H1 (cell line): ENCODE results near the gene PCDHGB5. TPM values are rescaled to one million over a fixed set of nuclear protein-coding genes. Genes with fewer than 3 reads are reported as not detected.

Experiments
- CTCF ChIA-PET: fragments of 300-600 bp; sonication (Branson Sonifier 250); formaldehyde crosslinking; loops from one replicate; lab custom pipeline; 2021; ENCODE audit not compliant: partially characterized antibody; lab: Charles Lee
- POLR2A ChIA-PET: fragments of 300-600 bp; sonication (Branson Sonifier 250); formaldehyde crosslinking; loops from one replicate; lab custom pipeline; 2021; ENCODE audit warnings: inconsistent platforms; ENCODE audit not compliant: partially characterized antibody; lab: Charles Lee
- DNase-seq, 2 experiments: peaks; one replicate each; pipeline versions ENCODE4 v3.0.0 to v3.0.0-alpha.2; 2010 to 2022; ENCODE audit warnings: low spot score in 2 of 2, low read depth in 1 of 2, mixed read lengths in 1 of 2
- FAIRE-seq: peaks from 2 replicates; lab custom pipeline; 2011; peaks lifted over from hg19 to GRCh38; lab: Jason Lieb, UNC
- H2AFZ ChIP-seq: 2 replicates; pipeline ENCODE4 v1.8.1; 2012; ENCODE audit warnings: low read length, inconsistent platforms
- H2AK5ac ChIP-seq: 2 replicates; pipeline ENCODE4 v1.6.1; 2013; ENCODE audit warnings: low read depth, low read length
- H2BK120ac ChIP-seq: replicated peaks from 2 replicates; pipeline ENCODE3; 2013; ENCODE audit warnings: low read depth, low read length, inconsistent platforms
- H2BK12ac ChIP-seq: 2 replicates; pipeline ENCODE4 v1.6.1; 2013; ENCODE audit warnings: low read depth, low read length
- H2BK15ac ChIP-seq: 2 replicates; pipeline ENCODE4 v1.6.1; 2013; ENCODE audit warnings: low read length
- H2BK20ac ChIP-seq: 2 replicates; pipeline ENCODE4 v1.6.1; 2013; ENCODE audit warnings: low read length
- H2BK5ac ChIP-seq: 2 replicates; pipeline ENCODE4 v1.6.1; 2013; ENCODE audit warnings: low read depth, low read length
- H3K14ac ChIP-seq: 2 replicates; pipeline ENCODE4 v1.6.1; 2013; ENCODE audit warnings: inconsistent platforms; ENCODE audit not compliant: insufficient read length
- H3K18ac ChIP-seq: 2 replicates; pipeline ENCODE4 v1.6.1; 2013; ENCODE audit warnings: low read length; ENCODE audit errors: extremely low read depth
- H3K23ac ChIP-seq: 2 replicates; pipeline ENCODE4 v1.6.1; 2013; ENCODE audit warnings: inconsistent platforms; ENCODE audit not compliant: insufficient read length
- H3K23me2 ChIP-seq: 2 replicates; pipeline ENCODE4 v1.6.1; 2013; ENCODE audit warnings: low read depth, low read length
- H3K27ac ChIP-seq: 2 replicates; pipeline ENCODE4 v1.6.1; 2011; ENCODE audit warnings: low read depth, low read length, inconsistent platforms
- H3K27me3 ChIP-seq, 4 experiments: replicated peaks in 1 of 4; 1 replicate in 1 of 4; 2 replicates in 3 of 4; pipeline versions ENCODE4 v1.6.1 to v1.8.1; 2011 to 2013; ENCODE audit warnings: low read length in 3 of 4, mild to moderate bottlenecking in 3 of 4, inconsistent platforms in 2 of 4, mixed read lengths in 2 of 4, moderate library complexity in 1 of 4; ENCODE audit not compliant: control insufficient read depth in 3 of 4, insufficient read depth in 3 of 4; ENCODE audit errors: extremely low read depth in 1 of 4
- H3K36me3 ChIP-seq, 4 experiments: 2 replicates each; pipeline versions ENCODE4 v1.6.1 to v1.8.1; 2011 to 2013; ENCODE audit warnings: mild to moderate bottlenecking in 4 of 4, low read length in 3 of 4, moderate library complexity in 2 of 4, control low read depth in 1 of 4, inconsistent platforms in 1 of 4; ENCODE audit not compliant: insufficient read depth in 4 of 4, control insufficient read depth in 2 of 4
- H3K4ac ChIP-seq: replicated peaks from 2 replicates; pipeline ENCODE3; 2013; ENCODE audit warnings: low read length, low read depth, mixed read lengths, inconsistent platforms; ENCODE audit not compliant: insufficient read length
- H3K4me1 ChIP-seq, 4 experiments: replicated peaks in 1 of 4; 1 replicate in 1 of 4; 2 replicates in 3 of 4; pipeline versions ENCODE4 v1.6.1 to v1.8.1; 2011 to 2013; ENCODE audit warnings: low read length in 3 of 4, inconsistent platforms in 2 of 4, mixed read lengths in 1 of 4; ENCODE audit not compliant: insufficient read depth in 4 of 4, control insufficient read depth in 3 of 4
- H3K4me2 ChIP-seq, 2 experiments: 2 replicates each; pipeline versions ENCODE4 v1.6.1 to v1.8.1; 2011 to 2013; ENCODE audit warnings: low read depth in 2 of 2, low read length in 2 of 2, control low read depth in 1 of 2, inconsistent platforms in 1 of 2, mild to moderate bottlenecking in 1 of 2; ENCODE audit not compliant: insufficient read depth in 1 of 2
- H3K4me3 ChIP-seq, 4 experiments: fragments of 200-600, 300-600 bp in 1 of 4; sonication (generic), shearing (Covaris generic), sonication (Bioruptor Twin) in 1 of 4; 2 replicates each; pipeline versions ENCODE4 v1.5.1 to v1.8.1; 2011 to 2016; ENCODE audit warnings: low read length in 4 of 4, low read depth in 3 of 4, control low read depth in 2 of 4, inconsistent platforms in 2 of 4, mild to moderate bottlenecking in 2 of 4, mixed read lengths in 1 of 4, moderate library complexity in 1 of 4; ENCODE audit not compliant: insufficient read depth in 2 of 4; ENCODE audit errors: extremely low read depth in 1 of 4
- H3K56ac ChIP-seq: replicated peaks from 2 replicates; pipeline ENCODE3; 2013; ENCODE audit warnings: low read depth, mild to moderate bottlenecking, mixed read lengths, low read length, inconsistent platforms; ENCODE audit not compliant: insufficient read length
- H3K79me1 ChIP-seq: 2 replicates; pipeline ENCODE4 v1.6.1; 2013; ENCODE audit warnings: low read depth, low read length, control low read depth
- H3K79me2 ChIP-seq, 2 experiments: 2 replicates each; pipeline versions ENCODE4 v1.6.1 to v1.8.1; 2012 to 2013; ENCODE audit warnings: low read length in 2 of 2, mild to moderate bottlenecking in 2 of 2, inconsistent platforms in 1 of 2; ENCODE audit not compliant: insufficient read depth in 2 of 2, control insufficient read depth in 1 of 2
- H3K9ac ChIP-seq, 4 experiments: replicated peaks in 1 of 4; 1 replicate in 1 of 4; 2 replicates in 3 of 4; pipeline versions ENCODE4 v1.6.1 to v1.8.1; 2011 to 2013; ENCODE audit warnings: low read depth in 3 of 4, low read length in 3 of 4, control low read depth in 2 of 4, mild to moderate bottlenecking in 2 of 4, moderate library complexity in 2 of 4, inconsistent platforms in 1 of 4; ENCODE audit errors: extremely low read depth in 1 of 4
- H3K9me3 ChIP-seq, 2 experiments: 2 replicates each; pipeline versions ENCODE4 v1.6.1 to v1.8.1; 2012 to 2013; ENCODE audit warnings: mild to moderate bottlenecking in 2 of 2, moderate library complexity in 2 of 2, control low read depth in 1 of 2, inconsistent platforms in 1 of 2, low read depth in 1 of 2, low read length in 1 of 2, mixed read lengths in 1 of 2; ENCODE audit not compliant: insufficient read depth in 2 of 2
- H4K20me1 ChIP-seq, 2 experiments: replicated peaks in 1 of 2; 2 replicates each; pipeline versions ENCODE3 to v1.8.1; 2011 to 2013; ENCODE audit warnings: inconsistent platforms in 2 of 2, low read length in 2 of 2, mild to moderate bottlenecking in 1 of 2; ENCODE audit not compliant: insufficient read depth in 2 of 2, control insufficient read depth in 1 of 2
- H4K5ac ChIP-seq: 2 replicates; pipeline ENCODE4 v1.6.1; 2013; ENCODE audit warnings: low read length, low read depth, mixed read lengths, inconsistent platforms; ENCODE audit not compliant: insufficient read length
- H4K8ac ChIP-seq: 2 replicates; pipeline ENCODE4 v1.8.0; 2013; ENCODE audit warnings: mild to moderate bottlenecking, moderate library complexity, low read length, inconsistent platforms; ENCODE audit not compliant: insufficient read depth; ENCODE audit errors: extremely low read depth
- H4K91ac ChIP-seq: replicated peaks from 2 replicates; pipeline ENCODE3; 2013; ENCODE audit warnings: low read length, mixed read lengths, inconsistent platforms; ENCODE audit not compliant: insufficient read length
- ATF3 ChIP-seq: IDR thresholded peaks from 2 replicates; pipeline ENCODE4 v1.6.1; 2011; ENCODE audit warnings: low read depth, mild to moderate bottlenecking, low read length; ENCODE audit not compliant: insufficient read depth
- CTCF ChIP-seq, 3 experiments: IDR thresholded peaks; 1 replicate in 2 of 3; 2 replicates in 1 of 3; pipeline versions ENCODE4 v1.5.1 to v1.6.1; 2011; ENCODE audit warnings: low read length in 3 of 3, mild to moderate bottlenecking in 3 of 3, inconsistent platforms in 2 of 3, low read depth in 1 of 3, moderate library complexity in 1 of 3; ENCODE audit not compliant: insufficient read depth in 1 of 3; ENCODE audit errors: control extremely low read depth in 1 of 3
- FOSL1 ChIP-seq: IDR thresholded peaks from 2 replicates; pipeline ENCODE4 v1.6.1; 2011; ENCODE audit warnings: mild to moderate bottlenecking, low read depth, low read length, moderate library complexity; ENCODE audit not compliant: insufficient read depth
- RBBP5 ChIP-seq: IDR thresholded peaks from 2 replicates; pipeline ENCODE4 v1.7.1; 2012; ENCODE audit warnings: low read depth, mild to moderate bottlenecking, inconsistent platforms, low read length, moderate library complexity, borderline replicate concordance
- SP2 ChIP-seq: IDR thresholded peaks from 2 replicates; pipeline ENCODE4 v1.6.1; 2012; ENCODE audit warnings: mild to moderate bottlenecking, low read length, inconsistent platforms
- SUZ12 ChIP-seq: fragments of 200-600 bp; sonication (generic); IDR thresholded peaks from 2 replicates; pipeline ENCODE4 v1.6.1; 2012; ENCODE audit warnings: mild to moderate bottlenecking, inconsistent platforms, low read length, moderate library complexity, mixed read lengths
- TCF12 ChIP-seq: IDR thresholded peaks from 2 replicates; pipeline ENCODE4 v1.6.1; 2011; ENCODE audit warnings: low read depth, mild to moderate bottlenecking, low read length
- WGBS, 2 experiments: shearing (Covaris generic) in 1 of 2; methylation state at CpG; one replicate each; pipeline versions ENCODE4 v1.1.6 to v1.1.7; 2013 to 2015; ENCODE audit warnings: low lambda C conversion rate in 2 of 2, mixed read lengths in 2 of 2, inconsistent platforms in 1 of 2, low coverage in 1 of 2, missing lambda C conversion rate in 1 of 2; ENCODE audit not compliant: insufficient replicate concordance in 2 of 2, insufficient coverage in 1 of 2, insufficient read length in 1 of 2; ENCODE audit errors: extremely low coverage in 1 of 2, missing lambda C conversion rate in 1 of 2; 5-methylcytosine and 5-hydroxymethylcytosine counted together
- polyA plus RNA-seq, 7 experiments: library from polyadenylated mRNA; depleted of rRNA in 3 of 7; stranded (reverse) in 5 of 7; unstranded in 2 of 7; fragments of >200 nt in 5 of 7; fragments of 200-250 nt in 2 of 7; gene quantifications; 1 replicate in 5 of 7; 2 replicates in 1 of 7; 4 replicates in 1 of 7; pipeline versions ENCODE4 v1.2.1 to v1.2.3, GENCODE V29; 2011 to 2013; ENCODE audit warnings: missing spikeins in 2 of 7, mixed read lengths in 2 of 7
- total RNA-seq: library from RNA; stranded (reverse); fragmentation: NEBNext Ultra II Directional; extraction: Animal tissue kit (Norgen Biotek cat#: 25700); gene quantifications from 2 replicates; pipeline ENCODE4 v1.2.1, GENCODE V29; 2021

Gene PCDHGB5
- total and polyA plus RNA-seq, 2 of the 8 experiments (the other 6 are each of a cell fraction or from before 2014, with no cell fraction given) = 1.1 to 2.6 TPM

DNA sequence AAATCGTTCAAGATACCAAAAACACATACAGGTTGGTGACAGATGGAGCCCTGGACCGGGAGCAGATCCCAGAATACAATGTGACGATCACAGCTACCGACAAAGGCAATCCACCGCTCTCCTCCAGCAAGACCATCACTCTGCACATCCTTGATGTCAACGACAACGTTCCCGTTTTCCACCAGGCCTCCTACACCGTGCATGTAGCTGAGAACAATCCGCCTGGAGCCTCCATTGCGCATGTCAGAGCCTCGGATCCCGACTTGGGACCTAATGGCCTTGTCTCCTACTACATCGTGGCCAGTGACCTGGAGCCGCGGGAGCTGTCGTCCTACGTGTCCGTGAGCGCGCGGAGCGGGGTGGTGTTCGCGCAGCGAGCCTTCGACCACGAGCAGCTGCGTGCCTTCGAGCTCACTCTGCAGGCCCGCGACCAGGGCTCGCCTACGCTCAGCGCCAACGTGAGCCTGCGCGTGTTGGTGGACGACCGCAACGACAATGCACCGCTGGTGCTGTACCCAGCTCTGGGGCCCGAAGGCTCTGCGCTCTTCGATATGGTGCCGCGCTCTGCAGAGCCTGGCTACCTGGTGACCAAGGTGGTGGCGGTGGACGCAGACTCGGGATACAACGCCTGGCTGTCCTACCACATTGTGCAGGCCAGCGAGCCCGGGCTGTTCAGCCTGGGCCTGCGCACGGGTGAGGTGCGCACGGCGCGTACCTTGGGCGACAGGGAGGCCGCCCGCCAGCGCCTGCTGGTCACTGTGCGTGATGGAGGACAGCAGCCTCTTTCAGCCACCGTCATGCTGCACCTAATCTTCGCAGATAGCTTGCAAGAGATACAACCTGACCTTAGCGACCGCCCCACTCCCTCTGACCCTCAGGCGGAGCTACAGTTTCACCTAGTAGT is 25.9 kb upstream of the PCDHGB5 start:
- Histone ChIP-seq H2BK5ac (no peak overlapping the region), H3K23me2 (no peaks in the 10 kb centered on the region), H2BK12ac (no peak overlapping the region), H3K27me3 (no peaks in the 10 kb centered on the region), H2BK15ac (no peak overlapping the region), H3K4me1 (no peaks in the 10 kb centered on the region), H3K79me1 (no peaks in the 10 kb centered on the region), H2AFZ (no peak overlapping the region), H3K9ac (no peak overlapping the region), H3K56ac (no peak overlapping the region), H4K91ac (no peak overlapping the region), H4K5ac (no peak overlapping the region), H3K4me2 (no peak overlapping the region), H2BK20ac (no peak overlapping the region), H3K36me3 (peaks cover 0 to 3% (median 0%) of the 10 kb centered on the region in 4 experiments; a peak in 2 of 8 replicates), H3K18ac (no peak overlapping the region), H3K4ac (no peak overlapping the region), H3K14ac (no peak overlapping the region), H3K27ac (no peak overlapping the region), H2BK120ac (no peak overlapping the region), H3K79me2 (no peaks in the 10 kb centered on the region), H4K8ac (no peak overlapping the region), H4K20me1 (no peaks in the 10 kb centered on the region), H3K9me3 (peaks cover 36 to 54% of the 10 kb centered on the region in 2 experiments; a peak in 3 of 4 replicates), H3K4me3 (no peak overlapping the region), H3K23ac (no peak overlapping the region), H2AK5ac (no peak overlapping the region)
- DNase-seq (no peak), FAIRE-seq (no peak)
- POLR2A ChIA-PET = no interaction called here
- 95% methylated on average over 55 of the region's 69 CpGs; no CpG with 5 or more reads in 1 of the 2 experiments for WGBS, 2 experiments
- TF ChIP-seq SP2 (no peak), TCF12 (no peak), FOSL1 (no peak), CTCF (IDR thresholded peaks at IDR 0.05; ENCODE audit: control extremely low read depth in 1 of 3, insufficient read depth in 1 of 3, low read depth in 1 of 3, low read length in 3 of 3) (no peak), RBBP5 (no peak), ATF3 (no peak), SUZ12 (no peak)
- CTCF ChIA-PET = interaction anchor here (0.7 to 3.7 kb wide), 21 partner anchors 9 to 256 kb away, joined by 3 to 27 read pairs (median 5); partner anchors contain the start of genes PCDHB10, PCDHB11, PCDHB9 and PCDHGA10
